NOMO-1 (cell line): ENCODE measurements around the gene MCF2L.

Experiments used
- DNase-seq, 2 experiments: peaks; one replicate each; lab custom pipeline; 2025; ENCODE audit not compliant: unreplicated experiment in 2 of 2; lab: John Stamatoyannopoulos, UW

Gene MCF2L

DNA sequence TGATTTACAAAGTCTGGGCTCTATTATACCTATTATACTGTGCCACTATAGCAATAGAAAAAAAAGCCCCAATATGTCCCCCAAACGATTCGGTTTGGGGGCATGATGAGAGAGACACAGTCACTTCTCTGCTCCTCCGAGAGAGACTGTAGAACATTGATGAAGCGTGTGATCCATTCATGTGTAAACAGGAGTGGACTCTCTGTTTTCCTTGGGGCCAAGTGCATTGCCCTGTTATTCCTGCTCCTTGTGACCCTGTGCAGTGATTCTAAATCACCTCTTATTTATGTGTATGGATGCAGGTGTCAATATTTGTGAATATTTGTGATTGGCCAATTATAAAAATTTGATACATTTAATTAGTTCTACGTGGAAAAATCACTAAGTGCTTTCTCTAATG lies 170.6 kb downstream of the MCF2L start:
- DNase-seq, result no peak

DNA sequence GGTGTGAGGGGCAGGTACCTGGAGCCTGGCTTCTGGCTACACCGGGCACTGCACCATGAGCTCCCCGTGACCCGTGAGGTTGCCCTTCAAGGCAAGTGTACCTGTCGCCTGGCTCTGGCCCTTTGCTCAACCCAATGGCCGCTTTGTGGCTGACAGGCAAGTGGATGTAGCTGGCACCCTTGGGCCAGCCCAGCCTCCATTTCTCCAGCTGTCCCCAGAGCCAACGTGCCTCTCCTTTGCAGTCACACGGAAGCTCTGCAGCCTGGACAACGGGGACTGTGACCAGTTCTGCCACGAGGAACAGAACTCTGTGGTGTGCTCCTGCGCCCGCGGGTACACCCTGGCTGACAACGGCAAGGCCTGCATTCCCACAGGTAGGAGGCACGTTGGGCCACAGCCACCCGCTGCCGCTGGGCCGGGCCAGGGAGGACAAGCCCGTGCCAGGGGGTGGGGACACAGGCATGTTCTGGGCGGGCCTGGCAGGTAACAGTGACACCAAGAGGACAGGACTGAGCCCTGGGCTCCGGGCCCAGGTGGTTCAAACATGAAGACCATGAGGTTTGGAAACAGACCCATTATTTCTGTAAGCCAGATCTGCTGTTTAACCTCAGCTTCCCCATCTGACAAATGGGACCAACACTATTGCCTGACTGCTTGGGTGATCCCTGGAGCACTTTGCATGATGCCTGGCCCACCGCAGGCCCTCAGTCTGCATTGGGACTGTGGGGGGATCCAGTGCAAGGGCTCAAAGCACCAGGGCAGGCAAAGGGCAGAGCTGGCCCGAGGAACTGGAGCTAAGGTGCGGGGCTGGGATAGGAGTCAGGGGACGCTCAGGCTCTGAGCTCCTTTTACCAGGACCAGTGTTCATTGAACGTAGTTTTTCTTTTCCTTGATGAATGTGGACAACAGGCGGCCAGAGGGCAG lies 171.9 kb downstream of the MCF2L start:
- no peak for DNase-seq

DNA sequence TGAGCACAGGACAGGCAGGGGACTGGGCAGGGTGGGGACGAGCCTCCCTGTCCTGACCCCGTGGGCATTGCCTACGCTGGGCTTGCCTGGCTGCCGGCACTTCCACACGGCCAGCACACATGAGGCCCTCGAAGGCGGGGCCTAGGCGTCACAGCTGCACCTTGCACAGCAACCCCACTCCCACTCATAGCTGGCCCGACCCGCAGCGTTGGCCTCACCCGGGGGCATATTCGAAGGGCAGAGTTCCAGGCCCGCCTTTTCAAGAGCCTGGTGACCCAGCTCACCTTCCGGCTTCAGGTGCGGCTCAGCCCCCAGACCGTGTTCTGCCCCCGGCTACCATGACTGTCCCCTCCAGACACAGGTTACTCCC lies 172.6 kb downstream of the MCF2L start:
- no peak for DNase-seq

DNA sequence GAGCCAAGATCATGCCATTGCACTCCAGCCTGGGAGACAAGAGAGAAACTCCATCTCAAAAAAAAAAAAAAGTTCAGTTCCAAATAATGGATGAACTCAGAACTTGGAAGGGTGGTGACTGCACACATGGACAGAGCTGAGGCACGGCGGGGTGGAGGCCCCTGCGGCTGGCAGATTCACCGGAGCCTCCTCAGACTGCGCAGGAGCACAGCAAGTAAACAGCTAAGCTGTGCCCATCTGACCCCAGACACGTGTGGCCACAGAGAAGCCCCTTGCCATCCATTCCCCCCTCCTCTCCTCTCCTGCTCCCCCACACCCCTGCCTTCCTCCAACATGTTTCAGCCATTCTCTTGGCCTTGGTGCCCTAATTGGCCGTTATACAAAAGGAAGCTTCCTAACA lies 173.9 kb downstream of the MCF2L start:
- no peak for DNase-seq

GRCh38 chr13:113143466-113144254 lies 174.6 kb downstream of the MCF2L start:
- no peak for DNase-seq

DNA sequence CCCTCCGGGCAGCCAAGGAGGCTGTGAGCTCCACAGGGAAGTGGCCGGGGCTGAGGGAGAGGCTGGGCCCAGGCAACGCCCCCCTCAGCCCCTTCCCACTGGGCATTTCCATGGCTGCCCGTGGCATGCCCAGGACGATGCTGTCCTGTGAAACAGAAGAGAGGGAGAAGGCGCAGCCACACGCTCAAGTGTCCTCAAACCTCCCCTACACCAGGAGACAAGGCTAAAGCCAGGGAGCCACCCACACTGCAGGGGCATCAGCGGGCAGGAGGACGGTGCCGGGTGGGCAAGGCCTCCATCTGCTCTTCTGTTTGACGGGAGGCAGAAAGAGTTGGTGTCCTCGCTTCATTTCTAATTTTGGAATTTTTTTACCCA lies 175.2 kb downstream of the MCF2L start:
- DNase-seq, result no peak

GRCh38 chr13:113145496-113145895 lies 176.5 kb downstream of the MCF2L start:
- DNase-seq, result no peak

- no peak for DNase-seq
These were observed 177.0 kb downstream of the MCF2L start for GRCh38 chr13:113145911-113146598.

DNA sequence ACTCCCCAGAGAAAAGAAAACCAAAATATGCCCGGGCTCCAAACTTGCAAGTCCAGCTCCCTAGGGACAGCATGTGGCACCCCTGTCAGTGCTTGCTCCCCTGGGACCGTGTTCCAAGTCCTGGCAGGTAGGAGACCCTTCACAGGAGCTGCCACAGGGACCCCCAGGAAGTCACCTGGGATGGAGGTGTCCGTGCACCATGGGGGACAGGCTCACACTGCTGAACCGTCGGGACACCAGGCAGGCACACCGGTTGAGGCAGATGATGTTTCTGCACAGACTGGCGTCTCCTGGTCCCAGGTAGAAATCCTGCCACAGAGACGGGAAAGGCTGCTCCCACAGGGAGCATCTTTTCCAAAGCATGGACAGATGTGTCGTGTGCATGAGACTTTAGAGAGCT lies 177.7 kb downstream of the MCF2L start:
- no peak for DNase-seq

GRCh38 chr13:113147206-113147605 lies 178.2 kb downstream of the MCF2L start:
- no peak for DNase-seq

DNA sequence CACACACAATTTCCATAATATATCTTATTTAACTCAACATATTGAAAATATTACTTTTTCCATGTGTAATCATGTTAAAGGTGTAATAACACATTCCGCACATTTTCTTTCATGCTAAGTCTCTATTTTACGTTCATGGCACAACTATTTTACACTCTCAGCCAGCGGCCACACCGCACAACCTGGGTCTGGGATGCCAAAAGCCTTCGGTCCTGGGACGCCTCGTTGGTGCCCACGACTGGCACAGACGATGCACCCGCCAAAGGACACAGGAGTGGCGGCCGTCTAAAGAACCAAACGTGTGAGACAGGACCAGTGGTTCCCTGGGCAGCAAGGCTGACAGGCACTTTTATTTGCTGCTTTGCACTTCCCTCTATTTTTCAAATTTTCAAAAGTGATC lies 179.4 kb downstream of the MCF2L start:
- no peak for DNase-seq

DNA sequence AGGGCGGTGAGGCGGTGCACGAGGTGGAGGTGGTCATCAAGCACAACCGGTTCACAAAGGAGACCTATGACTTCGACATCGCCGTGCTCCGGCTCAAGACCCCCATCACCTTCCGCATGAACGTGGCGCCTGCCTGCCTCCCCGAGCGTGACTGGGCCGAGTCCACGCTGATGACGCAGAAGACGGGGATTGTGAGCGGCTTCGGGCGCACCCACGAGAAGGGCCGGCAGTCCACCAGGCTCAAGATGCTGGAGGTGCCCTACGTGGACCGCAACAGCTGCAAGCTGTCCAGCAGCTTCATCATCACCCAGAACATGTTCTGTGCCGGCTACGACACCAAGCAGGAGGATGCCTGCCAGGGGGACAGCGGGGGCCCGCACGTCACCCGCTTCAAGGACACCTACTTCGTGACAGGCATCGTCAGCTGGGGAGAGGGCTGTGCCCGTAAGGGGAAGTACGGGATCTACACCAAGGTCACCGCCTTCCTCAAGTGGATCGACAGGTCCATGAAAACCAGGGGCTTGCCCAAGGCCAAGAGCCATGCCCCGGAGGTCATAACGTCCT lies 180.0 kb downstream of the MCF2L start:
- DNase-seq, result no peak
